Germinal center (tissue), 1 donor: ENCODE measurements around the gene MSH3.

Experiments
- DNase-seq: peaks from one replicate; pipeline ENCODE4 v3.0.0; 2012; ENCODE audit warnings: mixed read lengths, low spot score

Gene MSH3

DNA sequence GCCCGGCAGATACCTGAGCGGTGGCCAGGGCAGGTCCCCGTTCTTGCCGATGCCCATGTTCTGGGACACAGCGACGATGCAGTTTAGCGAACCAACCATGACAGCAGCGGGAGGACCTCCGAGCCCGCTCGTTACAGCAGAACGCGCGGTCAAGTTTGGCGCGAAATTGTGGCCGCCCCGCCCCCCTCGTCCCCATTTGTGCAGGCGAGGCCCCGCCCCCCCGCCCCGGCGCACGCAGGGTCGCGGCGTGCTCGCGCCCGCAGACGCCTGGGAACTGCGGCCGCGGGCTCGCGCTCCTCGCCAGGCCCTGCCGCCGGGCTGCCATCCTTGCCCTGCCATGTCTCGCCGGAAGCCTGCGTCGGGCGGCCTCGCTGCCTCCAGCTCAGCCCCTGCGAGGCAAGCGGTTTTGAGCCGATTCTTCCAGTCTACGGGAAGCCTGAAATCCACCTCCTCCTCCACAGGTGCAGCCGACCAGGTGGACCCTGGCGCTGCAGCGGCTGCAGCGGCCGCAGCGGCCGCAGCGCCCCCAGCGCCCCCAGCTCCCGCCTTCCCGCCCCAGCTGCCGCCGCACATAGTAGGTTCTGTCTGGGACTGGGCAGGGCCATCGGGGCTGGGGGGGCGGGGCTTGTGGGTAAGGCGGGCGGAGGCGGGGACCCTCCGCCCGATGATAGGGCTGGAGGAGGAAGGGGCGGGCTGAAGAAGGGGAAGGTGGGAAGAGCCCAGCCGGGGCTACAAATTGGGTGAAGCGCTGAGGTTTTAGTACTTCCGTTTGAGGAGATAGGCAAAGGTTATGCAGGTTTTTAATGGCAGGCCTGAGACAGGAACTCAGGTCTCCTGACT, at the start of gene MSH3, which contains the start of gene DHFR:
Gene MSH3 (plus strand): TSS at position 262 of the 840 bp plus-strand sequence. CDS start 76 bp downstream, at position 338.
Gene DHFR (minus strand): TSS at position 593 of the 840 bp plus-strand sequence. CDS start 494 bp downstream, at position 99.
- DNase-seq, result peak; percentile 95

DNA sequence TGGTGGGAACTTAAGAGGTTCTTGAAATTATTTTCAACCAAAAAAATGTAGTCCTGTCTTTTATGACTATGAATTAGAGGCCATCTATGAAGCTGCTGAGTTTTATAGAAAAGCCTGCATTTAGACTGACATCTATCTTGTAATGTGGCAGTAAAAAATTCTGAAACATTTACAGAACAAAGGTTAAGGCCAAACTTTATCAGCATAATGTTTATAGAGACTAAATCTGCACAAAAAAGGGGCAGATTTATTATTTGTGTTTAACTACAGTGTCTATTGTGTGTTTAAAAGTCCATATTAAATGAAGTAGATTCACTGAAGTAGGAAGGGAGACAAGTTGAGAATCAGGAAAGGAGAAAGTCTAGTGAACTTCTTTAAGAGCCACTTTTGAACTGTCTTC, 47.1 kb upstream of the MSH3 start:
- no peak for DNase-seq

GRCh38 chr5:80607832-80608231, 46.6 kb upstream of the MSH3 start:
- DNase-seq, result no peak

DNA sequence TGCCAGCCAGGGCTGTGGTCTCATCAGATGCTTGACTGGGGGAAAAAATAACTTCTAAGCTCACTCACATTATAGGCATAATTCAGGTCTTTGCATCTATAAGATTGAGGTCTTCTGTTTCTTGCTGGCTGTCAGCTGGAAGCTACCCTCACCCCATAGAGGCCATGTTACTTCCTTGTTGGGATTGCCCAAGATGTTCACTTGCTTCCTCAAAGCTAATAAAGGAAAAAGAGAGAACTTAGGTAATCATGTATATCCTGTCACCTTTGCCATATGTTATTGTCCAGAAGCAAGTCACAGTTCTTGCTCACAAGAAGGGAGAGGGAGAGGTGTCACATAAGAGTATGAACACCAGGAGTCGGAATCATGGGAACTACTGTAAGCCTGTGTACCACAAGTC, 45.7 kb upstream of the MSH3 start:
- no peak for DNase-seq

GRCh38 chr5:80609692-80610091, 44.8 kb upstream of the MSH3 start:
- no peak for DNase-seq

- DNase-seq, result no peak
These were observed 39.1 kb upstream of the MSH3 start for GRCh38 chr5:80615266-80615914.

- DNase-seq, result no peak
These were observed 36.0 kb upstream of the MSH3 start for GRCh38 chr5:80618438-80618837.

- no peak for DNase-seq
These were observed 35.4 kb upstream of the MSH3 start for GRCh38 chr5:80619086-80619485.

DNA sequence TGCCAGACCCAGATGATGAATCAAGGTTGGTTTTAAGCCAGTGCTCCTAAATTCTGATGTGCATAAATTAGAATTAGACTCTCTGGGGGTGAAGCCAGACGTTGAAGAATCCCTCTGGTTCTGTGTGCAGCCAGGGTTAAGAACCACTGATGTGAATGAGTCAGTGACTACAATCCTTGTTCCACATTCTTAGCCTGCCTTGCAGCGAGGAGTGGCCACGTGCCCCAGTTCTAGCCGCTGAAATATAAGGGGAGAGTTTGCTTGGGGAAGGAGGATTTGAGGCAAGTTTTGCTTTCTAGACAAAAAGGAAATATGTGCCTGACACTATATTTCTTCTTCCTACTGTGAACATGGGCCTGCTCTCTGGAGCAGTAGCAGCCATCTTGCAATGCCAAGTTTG, 34.2 kb upstream of the MSH3 start:
- no peak for DNase-seq

GRCh38 chr5:80622756-80623155, 31.7 kb upstream of the MSH3 start:
- no peak for DNase-seq

GRCh38 chr5:80623999-80624398, 30.5 kb upstream of the MSH3 start:
- DNase-seq, result no peak

DNA sequence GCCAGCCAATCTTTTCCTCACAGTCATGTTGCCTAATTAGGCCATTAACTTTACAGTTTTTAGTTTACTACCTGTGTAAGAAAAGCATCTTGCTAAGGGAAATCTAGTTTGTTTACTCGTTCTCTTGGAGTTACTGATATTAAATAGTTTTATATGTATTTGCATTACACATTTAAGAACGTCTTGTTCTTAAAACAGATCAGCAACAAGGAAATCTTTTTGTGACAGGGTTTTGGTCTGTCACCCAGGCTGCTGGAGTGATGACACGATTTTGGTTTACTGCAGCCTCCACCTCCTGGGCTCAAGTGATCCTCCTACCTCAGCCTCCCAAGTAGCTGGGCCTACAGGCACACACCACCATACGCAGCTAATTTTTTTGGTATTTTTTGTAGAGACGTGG, 29.2 kb upstream of the MSH3 start:
- no peak for DNase-seq

GRCh38 chr5:80629281-80629680, 25.2 kb upstream of the MSH3 start:
- DNase-seq, result no peak

DNA sequence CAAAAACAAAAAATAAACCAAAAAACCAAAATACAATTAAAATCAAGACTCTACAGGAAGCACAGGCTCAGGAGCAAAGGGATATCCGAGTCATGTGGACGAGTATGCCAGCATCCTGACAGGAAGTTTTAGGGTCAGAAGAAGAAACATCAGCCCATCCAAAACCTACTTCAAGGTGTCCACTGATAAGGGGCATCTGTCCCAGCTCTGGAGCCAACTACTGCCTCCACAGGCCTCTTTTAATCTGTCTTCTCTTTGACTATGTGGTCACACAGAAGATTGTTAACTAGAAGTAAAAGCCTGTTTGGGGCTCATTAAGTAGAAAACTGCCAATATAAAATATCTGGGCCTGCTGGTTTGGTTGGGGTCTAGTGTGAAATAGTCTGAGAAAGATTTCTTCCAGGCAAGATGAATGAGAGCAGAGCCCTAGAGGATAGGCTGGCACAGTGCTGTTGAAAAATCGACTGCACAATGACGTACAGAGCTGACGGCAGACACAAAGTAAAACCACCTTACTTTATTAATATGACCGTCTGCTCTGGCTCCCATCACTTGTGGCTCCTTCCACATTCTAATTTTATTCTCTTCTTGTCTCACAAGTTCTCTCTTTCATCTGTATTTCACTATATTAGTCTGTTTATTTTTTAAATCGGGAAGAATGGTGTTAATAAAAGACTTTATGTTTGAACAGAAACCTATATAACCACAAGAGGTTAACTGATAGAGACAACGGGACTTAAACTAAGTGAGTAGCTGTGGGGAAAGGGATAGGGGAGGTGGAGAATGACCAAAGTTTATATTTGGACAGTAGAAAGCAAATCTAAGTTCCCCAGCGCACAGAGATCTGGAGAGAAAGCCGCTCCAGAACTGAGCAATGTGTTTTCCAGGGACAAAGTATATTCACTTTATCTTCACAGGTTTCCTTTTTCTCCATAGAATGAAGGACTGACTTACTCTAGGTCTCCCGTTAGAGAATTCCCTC, 22.9 kb upstream of the MSH3 start:
- no peak for DNase-seq

DNA sequence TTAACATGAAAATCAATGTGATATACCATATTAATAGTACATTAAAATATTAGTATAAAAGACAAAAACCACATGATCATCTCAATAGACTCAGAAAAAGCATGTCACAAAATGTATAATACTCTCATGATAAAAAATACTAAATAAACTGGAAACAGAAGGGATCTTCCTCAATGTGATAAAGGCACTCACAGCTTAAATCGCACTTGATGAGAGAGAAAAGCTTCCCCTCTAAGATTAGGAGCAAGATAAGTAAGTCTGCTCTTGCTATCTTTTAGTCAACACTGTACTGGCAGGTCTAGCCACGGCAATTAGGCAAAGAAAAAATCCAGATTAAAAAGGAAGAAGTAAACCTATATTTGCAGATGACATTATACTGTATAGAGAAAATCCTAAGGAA, 21.8 kb upstream of the MSH3 start:
- DNase-seq, result no peak

GRCh38 chr5:80634193-80634592, 20.3 kb upstream of the MSH3 start:
- DNase-seq, result no peak

GRCh38 chr5:80641353-80641752, 13.1 kb upstream of the MSH3 start:
- no peak for DNase-seq

DNA sequence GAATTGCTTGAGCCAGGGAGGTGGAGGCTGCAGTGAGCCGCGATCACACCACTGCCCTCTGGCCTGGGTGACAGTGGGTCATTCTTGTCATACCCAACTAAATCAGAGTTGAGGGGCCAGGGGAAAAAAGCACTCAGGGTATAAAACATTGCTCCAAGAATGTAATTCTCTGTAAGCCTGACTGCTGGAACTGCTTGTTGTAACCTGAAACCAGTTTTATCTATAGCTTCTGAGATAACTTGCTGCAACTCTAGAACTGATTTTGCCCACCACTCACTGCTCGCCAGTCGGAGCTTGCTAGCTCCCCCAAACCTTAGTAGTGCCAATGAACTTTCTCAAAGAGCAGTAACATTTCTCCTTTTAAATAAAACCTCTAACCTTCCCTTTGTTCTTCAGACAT, 9.6 kb upstream of the MSH3 start:
- DNase-seq, result no peak

DNA sequence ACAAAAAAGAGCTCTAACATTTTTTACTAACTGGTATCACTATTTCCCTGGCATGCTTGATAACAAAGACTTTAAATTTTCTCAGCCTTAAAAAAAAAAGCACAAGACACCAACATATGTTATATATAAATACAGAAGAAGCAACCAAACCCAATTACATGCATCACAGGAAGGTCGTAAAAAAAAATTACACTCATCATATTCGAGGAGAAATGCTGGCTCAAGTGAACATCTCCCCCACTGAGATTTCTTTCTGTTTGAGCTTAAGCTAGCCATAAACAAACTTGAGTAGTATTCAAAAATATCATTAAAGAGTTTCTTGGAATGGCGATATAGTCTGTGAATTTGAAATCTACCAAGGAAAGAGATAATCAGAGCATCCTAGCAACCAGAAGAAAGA, 7.5 kb upstream of the MSH3 start:
- DNase-seq, result no peak

GRCh38 chr5:80653502-80653901, 950 bp upstream of the MSH3 start:
- no peak for DNase-seq

DNA sequence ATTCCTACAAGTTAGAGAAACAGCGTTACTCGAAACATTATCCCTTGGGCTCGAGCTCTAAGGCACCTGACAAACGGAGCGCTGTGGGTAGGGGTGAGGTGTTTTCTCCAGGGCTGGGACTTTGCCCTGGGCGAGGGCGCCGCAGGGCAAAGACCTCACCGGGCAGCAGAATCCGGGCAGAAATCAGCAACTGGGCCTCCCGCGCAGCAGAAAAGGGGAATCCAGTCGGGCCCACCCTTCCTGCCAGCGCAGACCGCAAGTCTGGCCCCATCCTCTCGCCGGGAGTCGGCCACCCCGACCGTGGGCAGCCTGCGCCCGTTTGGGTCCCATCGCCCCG, 430 bp upstream of the MSH3 start:
- peak; percentile 23 for DNase-seq

DNA sequence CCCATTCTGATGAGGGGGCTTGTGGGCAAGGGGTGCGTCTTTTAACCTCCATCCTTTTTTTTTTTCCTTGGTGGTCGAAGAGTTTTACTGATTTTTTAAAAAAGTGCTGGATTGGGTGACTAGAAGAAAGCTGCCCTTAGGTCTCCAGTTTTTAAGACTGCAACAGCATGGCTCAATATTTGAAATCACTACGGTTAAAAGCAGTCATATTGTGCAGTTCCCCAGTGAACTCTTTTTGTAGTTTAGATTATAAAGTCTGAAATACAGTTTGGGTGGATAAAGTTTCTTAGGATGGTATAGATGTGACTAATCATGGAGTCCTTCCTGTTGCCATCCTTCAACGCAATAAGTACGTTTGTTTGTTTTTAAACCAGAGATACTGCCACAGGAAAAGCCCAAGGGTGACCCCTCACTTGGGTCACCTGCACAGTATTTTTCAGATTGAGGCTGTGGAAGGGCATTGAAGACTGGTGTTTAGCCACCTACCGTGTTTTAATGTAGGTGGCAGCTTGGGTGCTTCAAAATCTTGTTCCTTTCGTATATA, 851 bp downstream of the MSH3 start:
- DNase-seq, result no peak
